GM12892 (cell line): Measurements from ENCODE around the gene GIPC3.

Experiments used
- POLR2A ChIP-seq: IDR thresholded peaks from 2 replicates; pipeline ENCODE4 v1.6.1; 2011; ENCODE audit warnings: low read depth, low read length, control low read depth
- POLR2AphosphoS5 ChIP-seq: IDR thresholded peaks from 2 replicates; pipeline ENCODE4 v1.6.1; 2011; ENCODE audit warnings: low read depth, low read length, control low read depth
- TAF1 ChIP-seq: IDR thresholded peaks from 2 replicates; pipeline ENCODE4 v1.6.1; 2011; ENCODE audit warnings: low read depth, mild to moderate bottlenecking, control low read depth, low read length, borderline replicate concordance

DNA sequence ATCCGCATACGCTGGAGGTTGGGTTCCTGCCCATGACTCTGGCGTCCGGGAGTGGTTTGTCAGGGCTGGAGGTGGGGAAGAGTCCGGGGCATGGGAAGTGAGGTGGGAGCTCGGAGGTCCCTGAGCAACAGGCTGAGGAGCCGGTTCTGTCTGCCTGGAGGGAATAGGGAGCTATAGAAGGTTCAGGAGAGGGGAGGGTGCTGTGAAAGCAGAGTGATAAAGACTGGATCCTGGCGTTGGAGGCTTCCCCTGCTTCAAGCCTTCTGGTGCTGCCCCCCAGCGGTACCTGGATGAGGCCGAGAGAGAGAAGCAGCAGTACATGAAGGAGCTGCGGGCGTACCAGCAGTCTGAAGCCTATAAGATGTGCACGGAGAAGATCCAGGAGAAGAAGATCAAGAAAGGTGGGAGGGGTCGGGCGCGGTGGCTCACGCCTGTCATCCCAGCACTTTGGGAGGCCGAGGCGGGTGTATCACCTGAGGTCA, 10.0 kb upstream of the GIPC3 start:
- no peak for TF ChIP-seq POLR2A
- no peak for TF ChIP-seq POLR2AphosphoS5
- TF ChIP-seq TAF1, result no peak
